Measurements from ENCODE around the gene CYB5B.
A peak's percentile ranks its signal among the peaks of the same experiment; 100 is the strongest.

Gene CYB5B

GRCh38 chr16:69382421-69382820 lies 42.0 kb upstream of the CYB5B start:
- no peaks in the 10 kb centered on the region for H3K9me3 ChIP-seq
- H3K36me3 ChIP-seq, result peaks cover 27 to 64% (median 42%) of the 10 kb centered on the region in 3 donors
- intact Hi-C loops (cut with DNase I; ENCODE audit: low total_unique reads), result no loop called here
- TF ChIP-seq, protein P1, sequence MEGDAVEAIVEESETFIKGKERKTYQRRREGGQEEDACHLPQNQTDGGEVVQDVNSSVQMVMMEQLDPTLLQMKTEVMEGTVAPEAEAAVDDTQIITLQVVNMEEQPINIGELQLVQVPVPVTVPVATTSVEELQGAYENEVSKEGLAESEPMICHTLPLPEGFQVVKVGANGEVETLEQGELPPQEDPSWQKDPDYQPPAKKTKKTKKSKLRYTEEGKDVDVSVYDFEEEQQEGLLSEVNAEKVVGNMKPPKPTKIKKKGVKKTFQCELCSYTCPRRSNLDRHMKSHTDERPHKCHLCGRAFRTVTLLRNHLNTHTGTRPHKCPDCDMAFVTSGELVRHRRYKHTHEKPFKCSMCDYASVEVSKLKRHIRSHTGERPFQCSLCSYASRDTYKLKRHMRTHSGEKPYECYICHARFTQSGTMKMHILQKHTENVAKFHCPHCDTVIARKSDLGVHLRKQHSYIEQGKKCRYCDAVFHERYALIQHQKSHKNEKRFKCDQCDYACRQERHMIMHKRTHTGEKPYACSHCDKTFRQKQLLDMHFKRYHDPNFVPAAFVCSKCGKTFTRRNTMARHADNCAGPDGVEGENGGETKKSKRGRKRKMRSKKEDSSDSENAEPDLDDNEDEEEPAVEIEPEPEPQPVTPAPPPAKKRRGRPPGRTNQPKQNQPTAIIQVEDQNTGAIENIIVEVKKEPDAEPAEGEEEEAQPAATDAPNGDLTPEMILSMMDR (IDR thresholded peaks at IDR 0.05), result no peak
- H3K4me3 ChIP-seq, result no peak overlapping the region
- H3K27me3 ChIP-seq, result no peaks in the 10 kb centered on the region
- H3K27ac ChIP-seq, result no peak overlapping the region
- peaks cover 0 to 21% (median 13%) of the 10 kb centered on the region in 4 donors for H3K4me1 ChIP-seq
- DNase-seq, result no peak

- peak overlapping the region; percentile 62 to 78 for H3K4me3 ChIP-seq
- intact Hi-C loops (cut with DNase I; ENCODE audit: low total_unique reads), result loop anchor here (5.0 kb wide), 1 partner anchor 53 kb away; the partner anchor contains the start of gene PDF
- no peaks in the 10 kb centered on the region for H3K9me3 ChIP-seq
- TF ChIP-seq, protein P1 (IDR thresholded peaks at IDR 0.05), result no peak
- DNase-seq, result no peak
- no peaks in the 10 kb centered on the region for H3K27me3 ChIP-seq
- H3K4me1 ChIP-seq, result peaks cover 0 to 21% (median 13%) of the 10 kb centered on the region in 4 donors
- H3K36me3 ChIP-seq, result peaks cover 14 to 39% (median 23%) of the 10 kb centered on the region in 3 donors
- peak overlapping the region; percentile 84 to 92 for H3K27ac ChIP-seq
Observed at GRCh38 chr16:69384974-69385373, 39.4 kb upstream of the CYB5B start.

GRCh38 chr16:69386596-69386995 lies 37.8 kb upstream of the CYB5B start:
- peaks cover 10 to 23% (median 16%) of the 10 kb centered on the region in 3 donors for H3K36me3 ChIP-seq
- H3K9me3 ChIP-seq, result no peaks in the 10 kb centered on the region
- peaks cover 0 to 21% (median 13%) of the 10 kb centered on the region in 4 donors for H3K4me1 ChIP-seq
- H3K27ac ChIP-seq, result no peak overlapping the region
- H3K4me3 ChIP-seq, result peak overlapping the region in 1 of 2 donors; percentile 62
- intact Hi-C loops (cut with DNase I; ENCODE audit: low total_unique reads), result loop anchor here (5.0 kb wide), 1 partner anchor 54 kb away; the partner anchor contains the start of gene PDF
- TF ChIP-seq, protein P1 (IDR thresholded peaks at IDR 0.05), result no peak
- no peak for DNase-seq
- no peaks in the 10 kb centered on the region for H3K27me3 ChIP-seq

DNA sequence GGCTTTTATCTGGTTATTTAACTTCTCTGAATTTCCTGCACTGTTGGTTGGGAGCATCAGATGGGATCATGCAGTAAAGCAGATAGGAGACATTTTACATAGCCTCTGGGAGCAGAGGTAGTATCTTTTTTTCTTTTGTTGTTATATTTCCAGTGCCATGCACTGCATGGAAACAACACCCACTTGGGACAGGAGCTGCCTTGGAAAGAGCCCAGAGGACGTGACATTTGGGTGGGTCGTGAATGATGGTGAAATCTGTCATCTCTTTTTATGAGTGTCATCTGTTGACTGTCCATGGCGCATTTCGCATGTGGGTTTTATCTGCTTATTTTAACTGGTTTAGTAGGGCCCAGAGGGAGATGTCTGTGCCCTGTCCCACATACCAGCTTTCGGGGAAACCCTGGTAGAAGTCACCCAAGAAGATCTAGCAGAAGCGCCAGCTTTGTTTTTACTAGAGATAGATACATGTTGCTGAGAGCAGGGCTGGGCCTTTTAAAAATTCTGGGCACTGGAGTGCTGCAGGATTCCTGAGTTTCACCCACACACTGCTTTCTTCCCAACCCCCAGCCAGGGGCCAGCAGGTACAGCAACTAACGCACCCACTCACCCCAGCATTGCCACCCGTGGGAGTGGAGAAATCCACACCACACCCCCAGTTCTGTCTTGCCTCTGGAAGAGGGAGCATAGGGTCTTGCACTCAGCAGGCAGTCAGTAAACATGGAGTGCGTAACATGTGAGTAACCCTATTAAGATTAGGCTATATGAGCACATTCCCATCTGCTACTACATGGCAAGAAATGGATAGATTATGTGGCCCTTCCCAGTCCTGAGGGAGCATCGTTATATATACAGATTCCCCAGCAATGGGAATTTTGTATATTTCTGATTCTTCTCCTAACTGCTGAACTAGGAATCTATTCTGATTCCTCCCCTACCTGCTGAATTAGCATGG lies 30.2 kb upstream of the CYB5B start:
- TF ChIP-seq, protein P1 (IDR thresholded peaks at IDR 0.05), result no peak
- no peak overlapping the region for H3K27ac ChIP-seq
- intact Hi-C loops (cut with DNase I; ENCODE audit: low total_unique reads), result loop anchor here (10.0 kb wide), 1 partner anchor 171 kb away; the partner anchor contains the start of gene NFAT5

GRCh38 chr16:69395859-69396186 lies 28.6 kb upstream of the CYB5B start:
- peaks cover 0 to 23% (median 11%) of the 10 kb centered on the region in 4 donors for H3K4me1 ChIP-seq
- intact Hi-C loops (cut with DNase I; ENCODE audit: low total_unique reads), result loop anchor here (5.0 to 10.0 kb wide), 2 partner anchors 169 to 356 kb away; partner anchors contain the start of genes NFAT5 and NOB1

More for the DNA sequence above, 30.2 kb upstream of the CYB5B start:
- H3K27me3 ChIP-seq, result no peaks in the 10 kb centered on the region
- no peaks in the 10 kb centered on the region for H3K36me3 ChIP-seq
- DNase-seq, result no peak
- H3K9me3 ChIP-seq, result no peaks in the 10 kb centered on the region
- H3K4me1 ChIP-seq, result peaks cover 0 to 23% (median 11%) of the 10 kb centered on the region in 4 donors
- H3K4me3 ChIP-seq, result no peak overlapping the region

More at GRCh38 chr16:69395859-69396186, 28.6 kb upstream of the CYB5B start:
- TF ChIP-seq, protein P1 (IDR thresholded peaks at IDR 0.05), result no peak
- Histone ChIP-seq H3K4me3 (no peak overlapping the region), H3K36me3 (no peaks in the 10 kb centered on the region), H3K9me3 (no peaks in the 10 kb centered on the region), H3K27ac (peak overlapping the region; percentile 73 to 80), H3K27me3 (no peaks in the 10 kb centered on the region)
- no peak for DNase-seq
